GM21723 (cell line): ENCODE results near the gene OSTF1.

Experiments used
- ATAC-seq: cut with Tn5 transposase; IDR thresholded peaks from one replicate; pipeline ENCODE4 v1.9.1; 2021; ENCODE audit warnings: mild to moderate bottlenecking, moderate library complexity; ENCODE audit not compliant: unreplicated experiment

Gene OSTF1

DNA sequence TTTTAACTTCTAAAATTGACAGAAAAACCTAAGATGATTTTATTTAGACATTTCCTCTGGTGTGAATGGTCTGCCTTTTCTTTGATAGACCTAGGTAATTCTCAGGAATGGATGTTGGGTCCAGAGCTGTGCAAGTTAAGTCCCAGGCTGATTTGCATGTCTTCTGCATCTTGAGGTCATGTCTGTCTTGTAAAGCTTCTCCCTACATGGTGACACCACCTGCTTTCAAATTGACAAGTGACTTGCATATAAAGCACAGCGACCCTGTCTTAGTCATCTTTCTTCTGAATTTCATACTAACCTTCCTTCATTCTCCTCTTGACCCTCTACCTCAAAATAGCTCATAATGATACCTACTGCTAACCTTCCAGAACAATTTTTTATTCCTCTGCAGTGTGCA lies 29.2 kb downstream of the OSTF1 start:
- no peak for ATAC-seq

- no peak for ATAC-seq
Observed at GRCh38 chr9:75120686-75121085, 32.4 kb downstream of the OSTF1 start.

DNA sequence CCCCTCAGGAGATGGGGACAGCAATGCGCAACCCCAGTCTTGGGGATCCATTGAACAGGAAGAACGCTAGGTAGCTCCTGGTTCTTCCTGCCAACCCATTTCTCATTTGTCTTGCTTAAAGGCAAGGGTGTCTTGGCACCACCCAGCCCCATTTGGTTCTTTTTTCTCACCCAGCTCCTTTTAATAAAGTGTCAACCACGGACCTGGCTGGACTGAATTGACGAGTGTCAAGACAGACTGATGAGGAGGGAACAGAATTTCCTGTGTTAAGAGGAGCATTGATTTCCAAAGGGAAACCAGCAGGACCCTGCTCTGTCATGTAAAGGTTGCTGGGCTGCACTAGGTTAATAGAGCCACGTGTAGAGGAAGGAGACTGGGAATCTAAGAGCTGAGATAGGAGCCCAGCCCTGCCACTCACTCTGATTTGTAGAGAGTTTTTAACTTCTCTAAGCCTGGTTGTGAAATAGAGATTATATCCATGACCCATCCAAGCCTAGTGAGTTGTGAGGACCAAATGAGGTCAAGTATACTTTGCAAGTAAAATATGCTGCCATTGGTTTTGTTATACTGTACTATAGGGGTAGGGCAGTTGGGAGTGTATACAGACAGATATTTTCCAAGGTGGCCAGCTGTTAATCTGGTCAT lies 33.7 kb downstream of the OSTF1 start:
- ATAC-seq, result no peak

DNA sequence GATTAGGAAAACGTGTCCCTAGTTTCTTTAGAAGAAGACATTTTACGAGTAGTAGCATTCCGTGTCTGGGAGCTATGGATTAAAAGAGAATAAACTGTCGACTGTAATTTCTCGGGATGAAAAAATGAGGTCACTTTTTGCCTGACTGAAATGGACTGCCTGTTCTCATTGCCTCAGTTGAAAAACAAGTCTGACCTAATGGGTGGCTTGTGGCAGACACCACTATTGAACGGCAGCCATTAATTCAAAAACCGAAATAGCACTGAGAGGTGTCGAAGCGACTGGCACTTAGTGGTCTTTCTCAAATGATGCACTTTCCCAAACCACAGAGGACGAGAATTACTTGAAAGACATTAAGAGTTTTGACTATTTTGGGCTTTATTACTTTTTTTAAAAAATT lies 35.4 kb downstream of the OSTF1 start:
- ATAC-seq, result no peak

GRCh38 chr9:75128535-75128934 lies 40.2 kb downstream of the OSTF1 start:
- no peak for ATAC-seq

DNA sequence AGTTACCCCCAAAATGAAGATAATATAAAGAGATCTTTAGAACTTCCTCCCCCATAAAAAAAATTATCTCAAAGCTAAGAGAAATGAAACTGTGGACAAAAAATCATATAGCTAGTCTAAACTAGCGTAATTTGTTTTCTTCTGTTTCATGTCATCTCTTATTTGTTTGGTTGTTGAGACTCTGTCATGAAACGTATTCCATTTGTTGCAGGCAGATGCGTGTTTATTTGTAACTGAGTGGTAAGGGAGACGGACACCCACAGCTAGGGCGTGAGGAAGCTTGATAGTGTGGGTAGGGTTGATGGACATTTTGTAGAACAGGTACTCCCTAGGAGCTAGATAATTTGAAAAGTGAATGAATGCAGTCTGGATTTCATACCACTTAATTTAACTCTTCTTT lies 41.9 kb downstream of the OSTF1 start:
- ATAC-seq, result no peak

DNA sequence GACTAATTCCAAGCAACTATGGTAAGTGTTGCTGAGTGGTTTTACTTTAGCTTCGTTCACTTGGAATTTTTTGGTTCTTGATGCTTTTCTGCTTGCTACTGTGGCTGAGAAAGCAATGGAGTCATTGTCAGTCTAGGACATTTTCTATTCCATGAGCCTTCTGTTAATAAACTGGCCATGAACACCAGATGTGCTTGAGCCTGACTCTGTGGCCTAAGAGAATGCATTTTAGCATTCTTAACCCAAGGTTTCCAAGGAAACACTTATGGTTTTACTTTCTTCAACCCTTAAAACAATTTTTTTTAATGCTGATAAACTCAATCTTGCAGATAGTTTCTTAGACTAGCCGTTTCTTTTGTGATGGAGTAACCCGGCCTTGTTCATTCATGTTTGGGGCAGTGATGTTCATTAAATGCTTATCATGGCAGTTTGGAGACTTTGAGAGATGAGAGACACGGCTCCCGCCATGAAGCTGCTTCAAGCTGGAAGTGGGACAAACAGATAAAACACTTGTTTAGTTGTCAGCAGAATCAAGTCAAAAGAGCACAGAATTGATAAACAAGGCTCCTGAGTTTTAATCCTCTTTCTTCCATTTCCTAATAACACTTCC lies 42.4 kb downstream of the OSTF1 start:
- no peak for ATAC-seq

DNA sequence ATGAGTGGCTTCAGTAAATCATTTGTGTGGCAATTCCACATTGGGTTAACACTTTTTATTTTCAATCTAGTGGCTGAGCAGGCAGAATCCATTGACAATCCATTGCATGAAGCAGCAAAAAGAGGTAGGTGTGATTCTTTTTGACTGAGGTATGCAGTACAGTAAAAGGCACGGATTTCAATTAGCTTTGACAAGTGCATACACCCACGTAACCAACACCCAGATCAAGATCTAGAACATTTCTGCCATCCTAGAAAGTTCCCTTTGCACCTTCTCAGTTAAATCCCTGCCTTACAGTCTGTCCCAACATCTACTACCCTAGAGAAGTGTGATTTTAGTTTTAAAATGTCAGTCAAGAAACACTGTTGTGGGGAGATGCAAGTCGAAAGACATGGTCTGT lies 43.4 kb downstream of the OSTF1 start:
- ATAC-seq, result no peak

DNA sequence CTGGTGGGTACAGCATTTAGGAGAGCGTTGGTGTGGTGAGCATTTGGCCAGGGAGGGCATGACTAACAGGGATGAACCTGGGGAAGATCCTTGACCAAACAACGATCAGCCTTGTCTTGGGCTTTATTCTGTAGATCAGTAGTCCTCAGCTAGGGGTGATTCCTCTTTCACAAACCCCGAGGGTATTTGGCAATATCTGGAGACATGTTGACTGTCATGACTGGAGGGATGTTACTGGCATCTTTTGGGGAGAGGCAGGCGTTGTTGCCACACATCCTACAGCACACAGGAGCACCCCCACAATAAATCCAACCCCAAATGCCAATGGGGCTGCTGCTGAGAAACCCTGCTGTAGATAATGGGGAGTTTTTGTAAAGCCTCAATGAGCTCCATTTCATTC lies 43.9 kb downstream of the OSTF1 start:
- ATAC-seq, result no peak

DNA sequence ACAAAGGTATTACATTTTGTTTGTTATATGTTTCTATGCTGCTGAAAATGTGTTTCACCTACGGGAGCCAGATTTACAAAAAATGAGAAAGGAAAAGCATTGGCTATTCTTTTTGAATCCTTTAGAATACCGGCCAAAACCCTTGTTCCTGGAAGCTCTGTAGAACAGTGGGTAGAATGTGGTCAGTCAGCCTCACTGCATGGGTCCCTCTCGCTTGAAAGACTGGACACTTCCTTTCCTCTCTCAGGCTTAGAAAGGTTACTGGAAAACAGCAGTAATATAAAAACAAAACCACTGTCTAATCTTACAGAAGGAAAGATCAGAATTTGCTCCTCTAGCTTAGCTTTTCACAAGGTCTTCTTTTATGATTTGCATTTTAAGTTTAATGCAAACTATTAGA lies 45.1 kb downstream of the OSTF1 start:
- ATAC-seq, result no peak

DNA sequence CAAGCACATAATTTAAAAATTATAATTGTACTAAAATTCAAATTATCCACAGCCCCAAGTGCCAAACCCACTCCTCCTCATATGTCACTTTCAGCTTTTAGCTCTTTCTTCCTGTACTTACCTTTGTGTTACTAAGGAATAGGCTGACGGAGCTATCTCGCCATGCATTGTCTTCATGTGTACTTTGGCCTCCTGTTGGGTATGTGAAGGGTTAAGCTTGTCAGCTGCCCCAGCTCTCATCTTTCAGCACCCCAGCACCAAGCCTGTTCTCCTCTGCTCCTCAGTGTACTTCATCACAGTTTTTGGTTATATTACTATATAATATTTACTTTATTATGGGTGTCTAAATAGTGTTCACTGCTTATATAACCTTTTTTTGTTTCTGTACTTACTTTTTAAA lies 46.2 kb downstream of the OSTF1 start:
- ATAC-seq, result no peak

- no peak for ATAC-seq
Observed at GRCh38 chr9:75138260-75139040, 50.1 kb downstream of the OSTF1 start.

DNA sequence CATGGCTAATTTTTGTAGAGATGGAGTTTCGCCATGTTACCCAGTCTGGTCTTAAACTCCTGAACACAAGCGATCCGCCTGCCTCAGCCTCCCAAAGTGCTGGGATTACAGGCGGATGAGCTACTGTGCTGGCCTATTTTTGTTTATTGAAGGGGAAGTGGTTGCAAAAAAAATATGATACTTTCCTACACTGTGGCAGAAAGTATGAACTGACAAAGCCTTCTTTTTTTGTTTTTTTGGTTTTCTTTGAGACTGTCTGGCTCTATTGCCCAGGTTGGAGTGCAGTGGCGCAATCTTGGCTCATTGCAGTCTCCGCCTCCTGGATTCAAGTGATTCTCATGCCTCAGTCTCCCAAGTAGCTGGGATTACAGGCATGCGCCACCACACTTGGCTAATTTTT lies 50.9 kb downstream of the OSTF1 start:
- no peak for ATAC-seq

GRCh38 chr9:75140261-75140660 lies 51.9 kb downstream of the OSTF1 start:
- ATAC-seq, result no peak

DNA sequence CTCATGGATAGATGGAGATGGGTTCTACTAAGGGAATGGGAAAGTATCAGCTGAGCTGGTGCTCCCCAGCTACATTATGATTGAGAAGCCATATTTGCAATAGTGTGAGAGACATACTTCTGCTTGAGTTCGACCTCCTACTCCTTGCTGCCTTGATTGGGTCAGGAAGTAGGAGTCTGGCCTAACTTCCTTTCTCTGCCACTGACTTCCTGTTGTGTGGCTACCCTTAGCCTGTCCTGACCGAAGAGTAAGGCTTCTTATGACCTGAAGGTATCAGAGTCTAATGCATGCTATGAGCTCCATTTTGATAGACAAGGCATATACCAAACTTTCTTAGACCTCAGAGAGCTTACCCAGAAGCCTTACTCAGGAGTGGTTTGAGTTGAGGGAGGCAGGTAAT lies 53.9 kb downstream of the OSTF1 start:
- no peak for ATAC-seq

- ATAC-seq, result no peak
Observed at GRCh38 chr9:75146229-75146628, 57.9 kb downstream of the OSTF1 start.

- peak; percentile 66 for ATAC-seq
Observed at GRCh38 chr9:75147638-75148037, 59.3 kb downstream of the OSTF1 start.

GRCh38 chr9:75148561-75148960 lies 60.2 kb downstream of the OSTF1 start:
- ATAC-seq, result no peak

GRCh38 chr9:75149841-75150241 lies 61.5 kb downstream of the OSTF1 start:
- no peak for ATAC-seq

DNA sequence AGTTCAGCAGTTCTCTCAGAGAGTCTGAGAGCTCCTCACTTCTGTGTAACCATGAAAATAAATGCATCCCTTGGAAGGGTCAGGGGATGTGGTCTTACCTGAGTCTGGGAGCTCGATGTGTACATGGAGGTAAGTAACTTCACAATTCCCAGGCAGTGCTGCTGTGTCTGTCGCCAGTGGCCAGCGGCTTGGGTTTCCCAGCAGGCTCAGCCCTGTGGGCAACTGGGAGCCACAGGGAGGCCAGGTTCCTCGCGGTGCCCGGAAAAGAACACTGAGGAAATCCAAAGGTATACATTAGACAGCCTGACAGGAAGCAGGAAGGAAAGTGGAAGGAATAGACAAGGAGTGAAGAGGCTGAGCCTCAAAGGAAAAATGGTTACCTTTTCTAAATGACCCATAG lies 62.2 kb downstream of the OSTF1 start:
- no peak for ATAC-seq

DNA sequence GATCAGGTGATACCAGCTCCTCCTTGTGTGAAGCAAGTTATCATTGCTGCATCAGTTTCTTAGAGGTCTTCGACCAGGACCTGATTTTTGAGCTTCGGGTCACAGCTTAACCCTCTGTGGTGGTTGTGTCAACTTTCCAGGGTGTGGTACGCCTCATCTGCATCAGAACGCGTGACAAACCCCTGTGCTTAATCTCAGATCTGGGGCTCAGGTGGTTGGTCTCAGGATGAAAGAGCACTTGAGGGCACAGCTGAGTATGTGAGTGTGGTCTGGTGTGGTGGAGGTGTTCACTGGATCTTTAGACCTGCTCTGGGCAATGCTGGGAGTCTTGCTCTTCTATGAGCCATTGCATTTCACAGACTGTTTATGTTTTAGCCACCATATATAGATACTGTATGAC lies 64.1 kb downstream of the OSTF1 start:
- ATAC-seq, result no peak

GRCh38 chr9:75156858-75157257 lies 68.5 kb downstream of the OSTF1 start:
- ATAC-seq, result no peak
